ENCODE measurements around the gene MTOR.
"Not testable (repeated sequence)": the region's sequence is repeated elsewhere in the genome, so short reads cannot be mapped to it uniquely, and the experiment has no call there.

DNA sequence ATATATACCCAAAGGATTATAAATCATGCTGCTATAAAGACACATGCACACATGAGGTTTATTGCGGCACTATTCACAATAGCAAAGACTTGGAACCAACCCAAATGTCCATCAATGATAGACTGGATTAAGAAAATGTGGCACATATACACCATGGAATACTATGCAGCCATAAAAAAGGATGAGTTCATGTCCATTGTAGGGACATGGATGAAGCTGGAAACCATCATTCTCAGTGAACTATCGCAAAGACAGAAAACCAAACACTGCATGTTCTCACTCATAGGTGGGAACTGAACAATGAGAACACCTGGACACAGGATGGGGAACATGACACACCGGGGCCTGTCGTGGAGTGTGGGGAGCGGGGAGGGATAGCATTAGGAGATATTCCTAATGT is 95.6 kb downstream of the MTOR start:
- not testable (repeated sequence) for TF ChIP-seq POLR2A, POLR2AphosphoS5 (IDR thresholded peaks at IDR 0.05)

All from stomach (tissue), 4 donors.